IMR-90 (cell line): Measurements from ENCODE around the gene PCNX4. TPM values are rescaled to one million over a fixed set of nuclear protein-coding genes. Genes with fewer than 3 reads are reported as not detected.

ENCODE experiments used
- ATAC-seq: fragments of 200-7000 bp; cut with Tn5 transposase; 2 replicates; pipeline ENCODE4 v1.9.1; 2020; ENCODE audit warnings: low read depth, mild to moderate bottlenecking, moderate library complexity
- BruUV-seq: library from RNA; stranded (reverse); fragments of 400-500 nt; replicated peaks from 2 replicates; lab custom pipeline; 2021; lab: Mats Ljungman, UMichigan
- CTCF ChIA-PET: fragments of 300-600 bp; formaldehyde crosslinking; extraction: SDS; loops from one replicate; lab custom pipeline; 2021; ENCODE audit warnings: antibody characterized with exemption; lab: Yijun Ruan, JAX
- POLR2A ChIA-PET: fragments of 300-600 bp; sonication (Branson Sonifier 250); formaldehyde crosslinking; loops from one replicate; lab custom pipeline; 2022; ENCODE audit warnings: antibody characterized with exemption; ENCODE audit not compliant: unreplicated experiment; lab: Charles Lee
- DNase-seq: peaks from one replicate; pipeline ENCODE4 v3.0.0; 2013
- H2AFZ ChIP-seq: replicated peaks from 2 replicates; pipeline ENCODE3; 2013; ENCODE audit warnings: low read length, mild to moderate bottlenecking; ENCODE audit not compliant: poor library complexity
- H2AK5ac ChIP-seq: 2 replicates; pipeline ENCODE4 v1.6.1; 2013; ENCODE audit warnings: low read depth, low read length, inconsistent platforms
- H2AK9ac ChIP-seq: replicated peaks from 2 replicates; pipeline ENCODE3; 2013; ENCODE audit warnings: mild to moderate bottlenecking, low read depth, low read length, moderate library complexity; ENCODE audit not compliant: poor library complexity
- H2BK120ac ChIP-seq: 2 replicates; pipeline ENCODE4 v1.6.1; 2013; ENCODE audit warnings: low read depth, low read length, inconsistent platforms
- H2BK15ac ChIP-seq: 3 replicates; pipeline ENCODE4 v1.6.1; 2013; ENCODE audit warnings: low read depth, low read length, inconsistent platforms
- H2BK20ac ChIP-seq: 2 replicates; pipeline ENCODE4 v1.6.1; 2013; ENCODE audit warnings: low read depth, mild to moderate bottlenecking, inconsistent platforms, low read length, moderate library complexity
- H2BK5ac ChIP-seq: 2 replicates; pipeline ENCODE4 v1.6.1; 2013; ENCODE audit warnings: mild to moderate bottlenecking, low read depth, low read length, inconsistent platforms; ENCODE audit not compliant: poor library complexity, severe bottlenecking
- H3K14ac ChIP-seq: replicated peaks from 2 replicates; pipeline ENCODE4 v1.6.1; 2013; ENCODE audit warnings: low read depth, low read length, inconsistent platforms
- H3K18ac ChIP-seq: 2 replicates; pipeline ENCODE4 v1.6.1; 2013; ENCODE audit warnings: low read depth, low read length, control low read depth
- H3K23ac ChIP-seq: 2 replicates; pipeline ENCODE4 v1.6.1; 2013; ENCODE audit warnings: low read depth, low read length, inconsistent platforms
- H3K27ac ChIP-seq: 2 replicates; pipeline ENCODE4 v1.5.1; 2013; ENCODE audit warnings: mild to moderate bottlenecking, control low read depth, low read length; ENCODE audit not compliant: insufficient read depth
- H3K27me3 ChIP-seq: 2 replicates; pipeline ENCODE4 v1.6.1; 2013; ENCODE audit warnings: low read length; ENCODE audit not compliant: control insufficient read depth, insufficient read depth
- H3K36me3 ChIP-seq: 2 replicates; pipeline ENCODE4 v1.6.1; 2013; ENCODE audit warnings: low read length, mixed read lengths; ENCODE audit not compliant: control insufficient read depth, insufficient read depth
- H3K4ac ChIP-seq: 2 replicates; pipeline ENCODE4 v1.6.1; 2013; ENCODE audit warnings: low read depth, low read length, inconsistent platforms
- H3K4me1 ChIP-seq: 2 replicates; pipeline ENCODE4 v1.6.1; 2013; ENCODE audit warnings: low read length, mixed read lengths; ENCODE audit not compliant: control insufficient read depth, insufficient read depth
- H3K4me2 ChIP-seq: 2 replicates; pipeline ENCODE4 v1.6.1; 2013; ENCODE audit warnings: low read depth, mild to moderate bottlenecking, control low read depth, low read length, moderate library complexity
- H3K4me3 ChIP-seq: 2 replicates; pipeline ENCODE4 v1.5.1; 2013; ENCODE audit warnings: low read depth, mild to moderate bottlenecking, control low read depth, low read length, moderate library complexity; ENCODE audit not compliant: insufficient read depth
- H3K56ac ChIP-seq: 2 replicates; pipeline ENCODE4 v1.6.1; 2013; ENCODE audit warnings: low read length, inconsistent platforms; ENCODE audit not compliant: insufficient read depth; ENCODE audit errors: extremely low read depth
- H3K79me1 ChIP-seq, 2 experiments: 2 replicates each; pipeline ENCODE4 v1.6.1; 2013; ENCODE audit warnings: low read length in 2 of 2, inconsistent platforms in 1 of 2, low read depth in 1 of 2
- H3K9ac ChIP-seq: 2 replicates; pipeline ENCODE4 v1.6.1; 2013; ENCODE audit warnings: low read depth, low read length, control low read depth
- H3K9me1 ChIP-seq: 2 replicates; pipeline ENCODE4 v1.6.1; 2013; ENCODE audit warnings: low read length, inconsistent platforms; ENCODE audit not compliant: insufficient read depth
- H3K9me3 ChIP-seq: 2 replicates; pipeline ENCODE4 v1.6.1; 2013; ENCODE audit warnings: low read length; ENCODE audit not compliant: control insufficient read depth, insufficient read depth
- H4K20me1 ChIP-seq: 2 replicates; pipeline ENCODE4 v1.6.1; 2013; ENCODE audit warnings: low read length, inconsistent platforms; ENCODE audit not compliant: insufficient read depth
- H4K5ac ChIP-seq: 2 replicates; pipeline ENCODE4 v1.6.1; 2013; ENCODE audit warnings: mild to moderate bottlenecking, low read depth, low read length, control low read depth
- H4K8ac ChIP-seq, 2 experiments: 2 replicates each; pipeline ENCODE4 v1.6.1; 2013; ENCODE audit warnings: low read depth in 2 of 2, low read length in 2 of 2, control low read depth in 1 of 2, inconsistent platforms in 1 of 2
- H4K91ac ChIP-seq: 2 replicates; pipeline ENCODE4 v1.6.1; 2013; ENCODE audit warnings: low read depth, low read length, inconsistent platforms; ENCODE audit not compliant: insufficient read depth
- CEBPB ChIP-seq: IDR thresholded peaks from 2 replicates; pipeline ENCODE4 v1.6.1; 2012; ENCODE audit warnings: low read depth, low read length, improper control_type of control experiment
- ELK1 ChIP-seq: fragments of 150-350 bp; IDR thresholded peaks from 2 replicates; pipeline ENCODE4 v1.6.1; 2016; ENCODE audit warnings: low read depth, mild to moderate bottlenecking, low read length, moderate library complexity, borderline replicate concordance
- FOS ChIP-seq: fragments of 150-350 bp; IDR thresholded peaks from 2 replicates; pipeline ENCODE4 v1.6.1; 2016; ENCODE audit warnings: low read depth, low read length
- MAZ ChIP-seq: IDR thresholded peaks from 2 replicates; pipeline ENCODE4 v1.6.1; 2012; ENCODE audit warnings: low read depth, mild to moderate bottlenecking, low read length, improper control_type of control experiment, moderate library complexity, borderline replicate concordance
- NFE2L2 ChIP-seq: fragments of 150-350 bp; IDR thresholded peaks from 2 replicates; pipeline ENCODE4 v1.6.1; 2016; ENCODE audit warnings: low read depth, mild to moderate bottlenecking, low read length
- POLR2A ChIP-seq: IDR thresholded peaks from 2 replicates; pipeline ENCODE4 v1.6.1; 2012; ENCODE audit warnings: mild to moderate bottlenecking, low read depth, low read length
- RCOR1 ChIP-seq: IDR thresholded peaks from 2 replicates; pipeline ENCODE4 v1.6.1; 2012; ENCODE audit warnings: mild to moderate bottlenecking, low read length, improper control_type of control experiment; ENCODE audit not compliant: insufficient replicate concordance
- WGBS, 2 experiments: methylation state at CpG; one replicate each; pipeline versions ENCODE4 v1.1.5 to v1.1.7; 2013; ENCODE audit warnings: missing lambda C conversion rate in 2 of 2; ENCODE audit not compliant: insufficient read length in 1 of 2; ENCODE audit errors: extremely low coverage in 2 of 2; 5-methylcytosine and 5-hydroxymethylcytosine counted together
- dilution Hi-C: fragments of 300-500 bp; cut with HindIII; formaldehyde crosslinking; loops from one replicate; pipeline ENCODE4 v1.14.3; 2018; ENCODE audit warnings: low sequenced_read_pairs; ENCODE audit not compliant: unreplicated experiment
- in situ Hi-C: fragments of 300-500 bp; cut with MboI; formaldehyde crosslinking; loops from 3 replicates; pipeline ENCODE4 v1.14.3; 2019; ENCODE audit warnings: low sequenced_read_pairs, inconsistent platforms, mixed read lengths
- intact Hi-C: fragments of 100-400 bp; cut with micrococcal nuclease; formaldehyde crosslinking; loops from 2 replicates; pipeline ENCODE4 v1.10.0; 2022
- polyA plus RNA-seq, 3 experiments: library from polyadenylated mRNA; depleted of rRNA; stranded (reverse); fragments of >200 nt; gene quantifications; 2 replicates each; pipeline ENCODE4 v1.2.3, GENCODE V29; 2012; ENCODE audit warnings: low replicate concordance in 1 of 3
- total RNA-seq: library from RNA; depleted of rRNA; stranded (reverse); fragments of >200 nt; gene quantifications from 2 replicates; pipeline ENCODE4 v1.2.3, GENCODE V29; 2012

The PCNX4 gene
- total and polyA plus RNA-seq, 2 of the 4 experiments (the other 2 are of a cell fraction): 55.4 to 128 TPM

- no peak for TF ChIP-seq MAZ
- no peak for TF ChIP-seq FOS
- no peak for TF ChIP-seq POLR2A
Observed at GRCh38 chr14:60095231-60095630, 3.5 kb downstream of the PCNX4 start (continued).

DNA sequence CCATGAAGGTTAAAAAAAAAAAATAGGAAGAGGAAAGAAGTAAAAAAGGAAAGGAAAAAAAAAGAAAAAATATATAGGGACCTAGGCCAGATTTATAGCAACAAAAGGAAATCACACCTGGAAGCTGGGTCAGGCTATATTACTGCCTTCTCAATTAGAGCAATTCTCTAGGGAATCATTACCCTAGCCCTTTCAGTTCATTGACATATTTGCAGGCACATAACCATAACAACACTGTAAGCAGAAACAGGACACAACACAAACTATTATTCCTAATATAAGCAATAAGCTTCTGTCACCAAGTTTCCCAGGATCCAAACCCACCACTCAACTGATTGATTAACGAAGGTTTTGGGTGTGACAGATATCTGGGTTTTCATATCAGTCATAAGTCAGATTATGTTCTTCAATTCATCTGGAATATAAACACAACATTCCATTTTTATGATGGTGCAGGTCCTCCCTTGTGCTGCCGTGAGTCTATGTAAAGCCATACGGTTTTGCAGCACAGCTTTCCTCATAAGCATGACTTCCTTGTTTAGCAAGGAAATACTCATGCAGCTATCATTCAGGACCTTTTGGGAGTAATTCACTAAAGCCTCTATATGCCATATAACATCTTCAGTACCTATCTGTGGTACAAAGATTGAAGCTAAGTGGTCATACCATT lies 4.2 kb downstream of the PCNX4 start:
- peak overlapping the region; percentile 64 for H2BK5ac ChIP-seq
- POLR2A ChIA-PET: interaction anchor here (1.0 kb wide), 1 partner anchor 69 kb away, joined by 4 read pairs; the partner anchor contains the start of gene DHRS7
- H2AK9ac ChIP-seq: no peak overlapping the region
- peak overlapping the region; percentile 47; the same call in 1 of the 2 replicates for H3K27ac ChIP-seq
- H4K20me1 ChIP-seq: peaks cover 15% of the 10 kb centered on the region; the same call in 1 of the 2 replicates
- H3K4me1 ChIP-seq: peaks cover 11% of the 10 kb centered on the region
- H3K4me3 ChIP-seq: no peak overlapping the region; the same call in 1 of the 2 replicates
- peak overlapping the region; percentile 85 for H3K4me2 ChIP-seq
- H3K9me3 ChIP-seq: no peaks in the 10 kb centered on the region
- peak overlapping the region; percentile 42; the same call in 1 of the 2 replicates for H3K18ac ChIP-seq
- H3K79me1 ChIP-seq: peaks cover 8 to 27% of the 10 kb centered on the region in 2 experiments
- no peak overlapping the region for H4K91ac ChIP-seq
- H3K56ac ChIP-seq: no peak overlapping the region
- WGBS, 2 experiments: no CpG with 5 or more reads among the region's 3 CpGs
- H3K23ac ChIP-seq: no peak overlapping the region
- H2AFZ ChIP-seq: no peak overlapping the region
- peak overlapping the region; percentile 2; the same call in 1 of the 2 replicates for H2BK20ac ChIP-seq
- peaks cover 4% of the 10 kb centered on the region for H3K9me1 ChIP-seq
- no peak overlapping the region for H2AK5ac ChIP-seq
- TF ChIP-seq CEBPB (0 out of 2 replicates have a peak, but pooled peaks have one; percentile 25), RCOR1 (no peak), FOS (peak; percentile 21; the same call in 1 of the 2 replicates), MAZ (no peak), ELK1 (no peak), NFE2L2 (peak; percentile 8; the same call in 1 of the 2 replicates)
- H3K4ac ChIP-seq: no peak overlapping the region
- H3K9ac ChIP-seq: no peak overlapping the region
- ATAC-seq: peak; percentile 28
- no peaks in the 10 kb centered on the region for H3K27me3 ChIP-seq
- no peak overlapping the region for H3K14ac ChIP-seq
- intact Hi-C loops (loop anchor here (10.0 kb wide), 1 partner anchor 131 kb away; no protein-coding TSS in a partner anchor), in situ Hi-C loops (loop anchor here (25.0 kb wide), 1 partner anchor 609 kb away; the partner anchor contains the start of genes JKAMP and L3HYPDH), dilution Hi-C loops (no loop called here)
- peaks cover 4% of the 10 kb centered on the region for H3K36me3 ChIP-seq
- peak; percentile 93 for DNase-seq
- BruUV-seq: no TSS peak
- H2BK120ac ChIP-seq: no peak overlapping the region
- H4K5ac ChIP-seq: no peak overlapping the region; the same call in 1 of the 2 replicates
- CTCF ChIA-PET: interaction anchor here (1.5 kb wide), 1 partner anchor 88 kb away, joined by 4 read pairs; no protein-coding TSS in a partner anchor
- H2BK15ac ChIP-seq: no peak overlapping the region
- peak overlapping the region in 1 of 2 experiments; percentile 27; a peak in 1 of 4 replicates for H4K8ac ChIP-seq
